Vagina (tissue), 2 donors: ENCODE data around the gene PER3.

Experiments
- CTCF ChIP-seq, 3 experiments: fragments of 450-650 bp in 2 of 3; fragments of 200-600 bp in 1 of 3; sonication (generic) in 1 of 3; IDR thresholded peaks; one replicate each; pipeline ENCODE4 v1.5.1; 2017 to 2019; ENCODE audit warnings: antibody characterized with exemption in 3 of 3, mild to moderate bottlenecking in 2 of 3, moderate library complexity in 2 of 3
- POLR2A ChIP-seq, 2 donors: fragments of 450-650 bp; IDR thresholded peaks; one replicate each; pipeline ENCODE4 v1.6.1; 2017; ENCODE audit warnings: antibody characterized with exemption in 2 of 2, mild to moderate bottlenecking in 2 of 2, moderate library complexity in 2 of 2

DNA sequence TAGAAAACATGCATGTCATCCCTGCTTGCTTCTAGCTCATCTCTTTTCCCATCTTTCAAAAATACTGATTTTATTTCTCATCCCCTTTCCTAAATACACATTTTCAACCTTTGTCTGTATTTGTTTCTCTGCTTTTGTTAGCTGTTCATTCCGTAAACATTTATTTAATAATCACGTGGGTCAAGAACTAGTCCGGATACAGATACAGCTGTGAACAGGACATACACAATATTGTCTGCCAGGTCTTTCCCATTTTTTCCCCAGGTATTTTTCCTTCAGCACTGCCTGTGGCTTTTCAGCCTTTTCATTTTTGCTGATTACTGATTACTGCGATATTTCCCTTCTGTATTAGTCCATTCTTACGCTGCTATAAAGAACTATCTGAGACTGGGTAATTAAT lies 5.7 kb downstream of the PER3 start:
- no peak for TF ChIP-seq CTCF (IDR thresholded peaks at IDR 0.05)
- TF ChIP-seq POLR2A (IDR thresholded peaks at IDR 0.05) = no peak
